ENCODE data around the gene IL33. TPM values are rescaled to one million over a fixed set of nuclear protein-coding genes. Genes with fewer than 3 reads are reported as not detected.

The IL33 gene
- total and polyA plus RNA-seq, 2 of the 8 experiments (the other 6 are each of a cell fraction or from before 2014, with no cell fraction given) = not detected

DNA sequence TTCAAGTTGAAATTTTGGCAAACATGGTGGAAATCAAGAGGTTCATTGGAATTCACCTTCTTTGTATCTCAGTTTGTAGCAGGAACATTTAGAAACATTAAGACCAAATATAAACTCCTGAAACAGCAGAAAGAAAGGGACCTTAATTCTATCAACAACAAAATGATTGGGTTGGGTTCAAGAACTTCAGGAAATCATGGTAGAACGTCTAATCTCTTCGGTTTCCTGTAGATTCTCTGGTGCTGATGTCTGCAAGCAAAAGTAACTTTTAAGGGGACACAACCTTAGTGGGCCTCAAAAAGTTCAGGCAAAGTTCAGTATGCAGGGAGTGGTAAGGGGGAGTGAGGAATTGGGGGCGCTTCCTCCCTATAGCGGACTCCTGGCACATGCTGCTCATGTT is 3.4 kb downstream of the IL33 start:
- Histone ChIP-seq H2BK15ac (ENCODE audit: low read length) (no peak overlapping the region), H3K18ac (ENCODE audit: extremely low read depth, low read length) (no peak overlapping the region)
- CTCF ChIA-PET (ENCODE audit: partially characterized antibody) = no interaction called here
- no peak for TF ChIP-seq BCL11A (IDR thresholded peaks at IDR 0.05; ENCODE audit: low read depth in 2 of 2, low read length in 2 of 2)
- no peak for TF ChIP-seq RNF2 (IDR thresholded peaks at IDR 0.05; ENCODE audit: borderline replicate concordance, low read depth, low read length, missing control alignments, poor library complexity, severe bottlenecking)
- no peak for TF ChIP-seq CHD2 (IDR thresholded peaks at IDR 0.05; ENCODE audit: low read length)
- TF ChIP-seq, protein P1, sequence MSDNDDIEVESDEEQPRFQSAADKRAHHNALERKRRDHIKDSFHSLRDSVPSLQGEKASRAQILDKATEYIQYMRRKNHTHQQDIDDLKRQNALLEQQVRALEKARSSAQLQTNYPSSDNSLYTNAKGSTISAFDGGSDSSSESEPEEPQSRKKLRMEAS (IDR thresholded peaks at IDR 0.05) = no peak
- no peak for TF ChIP-seq GTF2F1 (IDR thresholded peaks at IDR 0.05; ENCODE audit: borderline replicate concordance, low read depth, low read length)
- TF ChIP-seq POLR2A (IDR thresholded peaks at IDR 0.05; ENCODE audit: control extremely low read depth in 1 of 2, low read depth in 2 of 2, low read length in 2 of 2) = no peak
- no peak for TF ChIP-seq SAP30 (IDR thresholded peaks at IDR 0.05; ENCODE audit: insufficient read depth, insufficient replicate concordance, low read length)
- TF ChIP-seq, protein P2, sequence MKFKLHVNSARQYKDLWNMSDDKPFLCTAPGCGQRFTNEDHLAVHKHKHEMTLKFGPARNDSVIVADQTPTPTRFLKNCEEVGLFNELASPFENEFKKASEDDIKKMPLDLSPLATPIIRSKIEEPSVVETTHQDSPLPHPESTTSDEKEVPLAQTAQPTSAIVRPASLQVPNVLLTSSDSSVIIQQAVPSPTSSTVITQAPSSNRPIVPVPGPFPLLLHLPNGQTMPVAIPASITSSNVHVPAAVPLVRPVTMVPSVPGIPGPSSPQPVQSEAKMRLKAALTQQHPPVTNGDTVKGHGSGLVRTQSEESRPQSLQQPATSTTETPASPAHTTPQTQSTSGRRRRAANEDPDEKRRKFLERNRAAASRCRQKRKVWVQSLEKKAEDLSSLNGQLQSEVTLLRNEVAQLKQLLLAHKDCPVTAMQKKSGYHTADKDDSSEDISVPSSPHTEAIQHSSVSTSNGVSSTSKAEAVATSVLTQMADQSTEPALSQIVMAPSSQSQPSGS (IDR thresholded peaks at IDR 0.05; ENCODE audit: low read length) = no peak
- no peak for TF ChIP-seq GABPA (IDR thresholded peaks at IDR 0.05; ENCODE audit: borderline replicate concordance, insufficient read depth, low read length)
- no peak for TF ChIP-seq SUZ12 (IDR thresholded peaks at IDR 0.05; ENCODE audit: low read length)
- no peak for TF ChIP-seq SP2 (IDR thresholded peaks at IDR 0.05; ENCODE audit: low read length)
- TF ChIP-seq MAFK (IDR thresholded peaks at IDR 0.05; ENCODE audit: low read depth, low read length) = no peak
- TF ChIP-seq CTBP2 (IDR thresholded peaks at IDR 0.05; ENCODE audit: borderline replicate concordance, insufficient read depth, insufficient read length, low read length) = no peak

More for the DNA sequence above, 3.4 kb downstream of the IL33 start:
- H3K23ac ChIP-seq (ENCODE audit: insufficient read length) = no peak overlapping the region
- POLR2A ChIA-PET (ENCODE audit: partially characterized antibody) = no interaction called here
- H4K5ac ChIP-seq (ENCODE audit: insufficient read length, low read depth, low read length) = no peak overlapping the region
- H3K4ac ChIP-seq (replicated peaks; ENCODE audit: insufficient read length, low read depth, low read length) = no peak overlapping the region
- H3K79me1 ChIP-seq (ENCODE audit: low read depth, low read length) = no peaks in the 10 kb centered on the region
- no peak overlapping the region for H3K4me3 ChIP-seq (ENCODE audit: extremely low read depth in 1 of 4, insufficient read depth in 2 of 4, low read depth in 3 of 4, low read length in 4 of 4)
- no peaks in the 10 kb centered on the region for H3K79me2 ChIP-seq (ENCODE audit: control insufficient read depth in 1 of 2, insufficient read depth in 2 of 2, low read length in 2 of 2)
- no peaks in the 10 kb centered on the region for H3K27me3 ChIP-seq (replicated peaks in 1 of 4; ENCODE audit: control insufficient read depth in 3 of 4, extremely low read depth in 1 of 4, insufficient read depth in 3 of 4, low read length in 3 of 4)
- no peak for FAIRE-seq
- no peak overlapping the region for H2BK12ac ChIP-seq (ENCODE audit: low read depth, low read length)
- H3K14ac ChIP-seq (ENCODE audit: insufficient read length) = no peak overlapping the region
- no peak overlapping the region for H2AFZ ChIP-seq (ENCODE audit: low read length)
- H3K4me1 ChIP-seq (replicated peaks in 1 of 4; ENCODE audit: control insufficient read depth in 3 of 4, insufficient read depth in 4 of 4, low read length in 3 of 4) = no peaks in the 10 kb centered on the region
- no peak overlapping the region for H3K27ac ChIP-seq (ENCODE audit: low read depth, low read length)
- no peaks in the 10 kb centered on the region for H4K20me1 ChIP-seq (replicated peaks in 1 of 2; ENCODE audit: control insufficient read depth in 1 of 2, insufficient read depth in 2 of 2, low read length in 2 of 2)
- no peaks in the 10 kb centered on the region for H3K9me3 ChIP-seq (ENCODE audit: insufficient read depth in 2 of 2, low read depth in 1 of 2, low read length in 1 of 2)
- 91% methylated on average over 4 of the region's 4 CpGs; no CpG with 5 or more reads in 1 of the 2 experiments for WGBS, 2 experiments (ENCODE audit: extremely low coverage in 1 of 2, insufficient coverage in 1 of 2, insufficient read length in 1 of 2, insufficient replicate concordance in 2 of 2, low coverage in 1 of 2, low lambda C conversion rate in 2 of 2, missing lambda C conversion rate in 1 of 2)
- no peak for DNase-seq (ENCODE audit: low read depth in 1 of 2, low spot score in 2 of 2)
- H3K4me2 ChIP-seq (ENCODE audit: insufficient read depth in 1 of 2, low read depth in 2 of 2, low read length in 2 of 2) = no peak overlapping the region
- no peak overlapping the region for H3K56ac ChIP-seq (replicated peaks; ENCODE audit: insufficient read length, low read depth, low read length)
- no peak overlapping the region for H2BK120ac ChIP-seq (replicated peaks; ENCODE audit: low read depth, low read length)
- H4K8ac ChIP-seq (ENCODE audit: extremely low read depth, insufficient read depth, low read length) = no peak overlapping the region
- H3K9ac ChIP-seq (replicated peaks in 1 of 4; ENCODE audit: extremely low read depth in 1 of 4, low read depth in 3 of 4, low read length in 3 of 4) = no peak overlapping the region
- H2BK5ac ChIP-seq (ENCODE audit: low read depth, low read length) = no peak overlapping the region
- no peaks in the 10 kb centered on the region for H3K23me2 ChIP-seq (ENCODE audit: low read depth, low read length)
- no peaks in the 10 kb centered on the region for H3K36me3 ChIP-seq (ENCODE audit: control insufficient read depth in 2 of 4, insufficient read depth in 4 of 4, low read length in 3 of 4)
- no peak overlapping the region for H2AK5ac ChIP-seq (ENCODE audit: low read depth, low read length)
- H4K91ac ChIP-seq (replicated peaks; ENCODE audit: insufficient read length, low read length) = no peak overlapping the region
- no peak overlapping the region for H2BK20ac ChIP-seq (ENCODE audit: low read length)
